RWPE2 (cell line): ENCODE results near the gene HSPB3.

Experiments
- ATAC-seq: fragments of 200-7000 bp; cut with Tn5 transposase; 3 replicates; pipeline ENCODE4 v1.9.1; 2021; ENCODE audit warnings: low read depth
- DNase-seq: peaks from one replicate; pipeline ENCODE4 v3.0.0-alpha.2; 2020; ENCODE audit warnings: low spot score
- H3K27ac ChIP-seq: fragments of 450-650 bp; 2 replicates; pipeline ENCODE4 v1.5.1; 2017; ENCODE audit warnings: mild to moderate bottlenecking; ENCODE audit not compliant: poor library complexity, severe bottlenecking
- H3K27me3 ChIP-seq: fragments of 250-450 bp; sonication (Bioruptor Pico); 2 replicates; pipeline ENCODE4 v1.5.1; 2021; ENCODE audit warnings: mild to moderate bottlenecking, moderate library complexity; ENCODE audit not compliant: insufficient read depth, poor library complexity, severe bottlenecking
- H3K36me3 ChIP-seq: fragments of 250-450 bp; sonication (Bioruptor Pico); 2 replicates; pipeline ENCODE4 v1.5.1; 2020; ENCODE audit warnings: low read depth, mild to moderate bottlenecking, moderate library complexity
- H3K4me1 ChIP-seq: fragments of 250-450 bp; sonication (Bioruptor Pico); 2 replicates; pipeline ENCODE4 v1.5.1; 2021; ENCODE audit warnings: mild to moderate bottlenecking, moderate library complexity; ENCODE audit not compliant: insufficient read depth, poor library complexity, severe bottlenecking
- H3K4me3 ChIP-seq: fragments of 250-450 bp; sonication (Bioruptor Pico); 2 replicates; pipeline ENCODE4 v1.5.1; 2021; ENCODE audit warnings: mild to moderate bottlenecking, moderate library complexity; ENCODE audit not compliant: severe bottlenecking
- H3K9me3 ChIP-seq: fragments of 250-450 bp; sonication (Bioruptor Pico); 2 replicates; pipeline ENCODE4 v1.5.1; 2021; ENCODE audit warnings: mild to moderate bottlenecking, moderate library complexity; ENCODE audit not compliant: severe bottlenecking
- CTCF ChIP-seq: fragments of 450-650 bp; IDR thresholded peaks from one replicate; pipeline ENCODE4 v1.5.1; 2017; ENCODE audit warnings: mild to moderate bottlenecking, moderate library complexity; ENCODE audit not compliant: poor library complexity, severe bottlenecking

Gene HSPB3

GRCh38 chr5:54445691-54446378 is 9.7 kb upstream of the HSPB3 start:
- no peak for TF ChIP-seq CTCF
- Histone ChIP-seq H3K4me1 (peaks cover 1% of the 10 kb centered on the region), H3K36me3 (no peaks in the 10 kb centered on the region), H3K27ac (no peak overlapping the region), H3K4me3 (no peak overlapping the region), H3K9me3 (no peaks in the 10 kb centered on the region), H3K27me3 (no peaks in the 10 kb centered on the region)
- no peak for ATAC-seq
- DNase-seq = no peak

DNA sequence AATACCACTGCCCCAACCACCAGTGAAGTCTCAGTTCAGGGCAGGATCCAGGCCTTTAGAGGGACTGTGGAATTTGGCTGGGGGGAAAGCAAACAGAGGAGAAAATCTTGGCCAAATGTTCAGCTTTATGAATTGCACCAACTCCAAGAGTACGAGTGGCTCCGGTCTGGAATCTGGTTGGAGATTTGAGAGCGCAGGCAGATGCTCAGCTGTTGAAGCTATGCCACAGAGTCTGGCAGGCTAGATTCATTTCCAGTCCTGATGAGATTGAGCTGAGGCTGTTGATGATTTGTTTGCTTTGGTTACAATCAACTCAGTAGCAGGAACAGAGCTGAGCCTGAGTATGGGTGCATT is 9.1 kb upstream of the HSPB3 start:
- DNase-seq (no peak), ATAC-seq (no peak)
- H3K27ac ChIP-seq = no peak overlapping the region
- no peaks in the 10 kb centered on the region for H3K27me3 ChIP-seq
- H3K9me3 ChIP-seq = no peaks in the 10 kb centered on the region
- H3K4me1 ChIP-seq = no peaks in the 10 kb centered on the region
- H3K36me3 ChIP-seq = no peaks in the 10 kb centered on the region
- TF ChIP-seq CTCF = no peak
- no peak overlapping the region for H3K4me3 ChIP-seq

DNA sequence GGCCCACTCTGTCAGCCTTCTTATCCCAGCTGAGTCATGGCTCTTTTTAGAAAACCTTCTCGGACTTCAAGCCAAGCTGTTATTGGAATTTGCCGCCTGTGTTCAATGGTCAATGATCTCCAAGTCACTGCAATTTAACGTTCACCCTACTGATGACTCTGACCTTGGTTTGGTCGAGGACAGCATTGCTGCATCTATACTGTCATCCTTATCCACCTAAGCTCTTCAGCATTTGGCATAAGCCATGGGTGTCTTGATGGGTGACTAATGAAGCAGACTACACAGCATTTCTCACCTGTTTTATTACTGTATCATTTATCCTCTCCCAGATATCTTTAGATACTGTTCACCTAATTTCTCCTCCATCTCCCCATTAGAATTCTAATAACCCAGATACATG is 5.6 kb upstream of the HSPB3 start:
- no peak for TF ChIP-seq CTCF
- no peak for ATAC-seq

GRCh38 chr5:54450542-54450941 is 5.0 kb upstream of the HSPB3 start:
- no peak for DNase-seq

More for the DNA sequence above, 5.6 kb upstream of the HSPB3 start:
- Histone ChIP-seq H3K27ac (no peak overlapping the region), H3K36me3 (no peaks in the 10 kb centered on the region), H3K9me3 (no peaks in the 10 kb centered on the region), H3K27me3 (no peaks in the 10 kb centered on the region), H3K4me1 (no peaks in the 10 kb centered on the region), H3K4me3 (no peak overlapping the region)
- DNase-seq = no peak

More at GRCh38 chr5:54450542-54450941, 5.0 kb upstream of the HSPB3 start:
- no peaks in the 10 kb centered on the region for H3K9me3 ChIP-seq
- ATAC-seq = no peak
- TF ChIP-seq CTCF = no peak
- H3K27ac ChIP-seq = no peak overlapping the region
- H3K27me3 ChIP-seq = no peaks in the 10 kb centered on the region
- no peaks in the 10 kb centered on the region for H3K36me3 ChIP-seq
- H3K4me3 ChIP-seq = no peak overlapping the region
- H3K4me1 ChIP-seq = no peaks in the 10 kb centered on the region
